Natural killer cell (primary cell): ENCODE data around the gene PPP1R13L. TPM values are rescaled to one million over a fixed set of nuclear protein-coding genes. Genes with fewer than 3 reads are reported as not detected.
A peak's percentile ranks its signal among the peaks of the same experiment; 100 is the strongest.
"Not testable (repeated sequence)": the region's sequence is repeated elsewhere in the genome, so short reads cannot be mapped to it uniquely, and the experiment has no call there.

Experiments
- ATAC-seq, 3 donors: fragments of 150-1000 bp in 2 of 3; fragments of 200-7000 bp in 1 of 3; cut with Tn5 transposase; 1 replicate in 1 of 3; 2 replicates in 2 of 3; pipeline ENCODE4 v1.10.0; 2021; ENCODE audit warnings: mild to moderate bottlenecking in 2 of 3, moderate library complexity in 2 of 3
- DNase-seq, 2 donors: peaks; one replicate each; pipeline versions ENCODE4 v3.0.0 to v3.0.0-alpha.2; 2013 to 2021; ENCODE audit warnings: mixed read lengths in 1 of 2
- H3K27ac ChIP-seq: one replicate; pipeline ENCODE4 v1.5.1; 2013; ENCODE audit warnings: mild to moderate bottlenecking, low read length
- H3K27me3 ChIP-seq: one replicate; pipeline ENCODE4 v1.6.1; 2013; ENCODE audit warnings: low read length; ENCODE audit not compliant: control insufficient read depth, insufficient read depth
- H3K36me3 ChIP-seq: one replicate; pipeline ENCODE4 v1.6.1; 2013; ENCODE audit warnings: low read length; ENCODE audit not compliant: control insufficient read depth, insufficient read depth
- H3K4me1 ChIP-seq: one replicate; pipeline ENCODE4 v1.6.1; 2013; ENCODE audit warnings: low read length; ENCODE audit not compliant: control insufficient read depth, insufficient read depth
- H3K4me3 ChIP-seq: one replicate; pipeline ENCODE4 v1.5.1; 2013; ENCODE audit warnings: low read length
- H3K9me3 ChIP-seq: one replicate; pipeline ENCODE4 v1.6.1; 2013; ENCODE audit warnings: low read length; ENCODE audit not compliant: control insufficient read depth, insufficient read depth
- H3K27ac Mint-ChIP-seq, 2 donors: one replicate each; pipeline ENCODE4 v1.8.0; 2022; ENCODE audit warnings: mild to moderate bottlenecking in 2 of 2, mixed read lengths in 2 of 2, moderate library complexity in 1 of 2
- H3K27me3 Mint-ChIP-seq, 2 donors: one replicate each; pipeline ENCODE4 v1.8.0; 2022; ENCODE audit warnings: low read depth in 2 of 2, mixed read lengths in 2 of 2
- H3K36me3 Mint-ChIP-seq: one replicate; pipeline ENCODE4 v1.8.0; 2022; ENCODE audit warnings: mixed read lengths
- H3K4me1 Mint-ChIP-seq, 2 donors: one replicate each; pipeline ENCODE4 v1.8.0; 2022; ENCODE audit warnings: mixed read lengths in 2 of 2
- H3K4me3 Mint-ChIP-seq: one replicate; pipeline ENCODE4 v1.8.0; 2022; ENCODE audit warnings: mild to moderate bottlenecking, moderate library complexity, mixed read lengths
- H3K9me3 Mint-ChIP-seq, 2 donors: one replicate each; pipeline ENCODE4 v1.8.0; 2022; ENCODE audit warnings: mixed read lengths in 2 of 2
- WGBS: methylation state at CpG from one replicate; pipeline ENCODE4 v1.1.7; 2013; ENCODE audit warnings: missing lambda C conversion rate; ENCODE audit not compliant: insufficient coverage; 5-methylcytosine and 5-hydroxymethylcytosine counted together
- intact Hi-C: fragments of 100-400 bp; cut with micrococcal nuclease; formaldehyde crosslinking; loops from one replicate; pipeline ENCODE4 v1.14.2; 2022
- total RNA-seq, 4 donors: library from RNA; stranded (reverse); fragments of 120-200 nt in 1 of 4; gene quantifications; one replicate each; pipeline versions ENCODE4 v1.2.3 to v1.2.4, GENCODE V29; 2013 to 2022
- TF ChIP-seq, protein P1 (sequence below): fragments of 200-600 bp; IDR thresholded peaks from one replicate; pipeline ENCODE4 v1.8.0; 2022; ENCODE audit warnings: antibody characterized with exemption

Gene PPP1R13L
- total RNA-seq, 3 donors from 2014 or later (not counting 1 experiment from before 2014, with no cell fraction given): 5.6 to 7.4 (median 5.9) TPM

- intact Hi-C loops: loop anchor here (1.0 kb wide), 1 partner anchor 40 kb away; no protein-coding TSS in a partner anchor
- peak overlapping the region; percentile 60 for H3K4me3 Mint-ChIP-seq
- TF ChIP-seq, protein P1, sequence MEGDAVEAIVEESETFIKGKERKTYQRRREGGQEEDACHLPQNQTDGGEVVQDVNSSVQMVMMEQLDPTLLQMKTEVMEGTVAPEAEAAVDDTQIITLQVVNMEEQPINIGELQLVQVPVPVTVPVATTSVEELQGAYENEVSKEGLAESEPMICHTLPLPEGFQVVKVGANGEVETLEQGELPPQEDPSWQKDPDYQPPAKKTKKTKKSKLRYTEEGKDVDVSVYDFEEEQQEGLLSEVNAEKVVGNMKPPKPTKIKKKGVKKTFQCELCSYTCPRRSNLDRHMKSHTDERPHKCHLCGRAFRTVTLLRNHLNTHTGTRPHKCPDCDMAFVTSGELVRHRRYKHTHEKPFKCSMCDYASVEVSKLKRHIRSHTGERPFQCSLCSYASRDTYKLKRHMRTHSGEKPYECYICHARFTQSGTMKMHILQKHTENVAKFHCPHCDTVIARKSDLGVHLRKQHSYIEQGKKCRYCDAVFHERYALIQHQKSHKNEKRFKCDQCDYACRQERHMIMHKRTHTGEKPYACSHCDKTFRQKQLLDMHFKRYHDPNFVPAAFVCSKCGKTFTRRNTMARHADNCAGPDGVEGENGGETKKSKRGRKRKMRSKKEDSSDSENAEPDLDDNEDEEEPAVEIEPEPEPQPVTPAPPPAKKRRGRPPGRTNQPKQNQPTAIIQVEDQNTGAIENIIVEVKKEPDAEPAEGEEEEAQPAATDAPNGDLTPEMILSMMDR: no peak
- Histone ChIP-seq H3K4me3 (peak overlapping the region; percentile 2), H3K4me1 (peaks cover 38% of the 10 kb centered on the region), H3K36me3 (no peaks in the 10 kb centered on the region), H3K27ac (peak overlapping the region; percentile 70), H3K27me3 (no peaks in the 10 kb centered on the region), H3K9me3 (no peaks in the 10 kb centered on the region)
- H3K27ac Mint-ChIP-seq: peak overlapping the region; percentile 86 to 92
- DNase-seq (no peak), ATAC-seq (no peak)
- WGBS: 57% methylated on average over 6 of the region's 10 CpGs
- no peaks in the 10 kb centered on the region for H3K36me3 Mint-ChIP-seq
- H3K9me3 Mint-ChIP-seq: no peaks in the 10 kb centered on the region
- peaks cover 18 to 33% of the 10 kb centered on the region in 2 donors for H3K4me1 Mint-ChIP-seq
- no peaks in the 10 kb centered on the region for H3K27me3 Mint-ChIP-seq
Measured at GRCh38 chr19:45439190-45439568, 34.3 kb upstream of the PPP1R13L start.

DNA sequence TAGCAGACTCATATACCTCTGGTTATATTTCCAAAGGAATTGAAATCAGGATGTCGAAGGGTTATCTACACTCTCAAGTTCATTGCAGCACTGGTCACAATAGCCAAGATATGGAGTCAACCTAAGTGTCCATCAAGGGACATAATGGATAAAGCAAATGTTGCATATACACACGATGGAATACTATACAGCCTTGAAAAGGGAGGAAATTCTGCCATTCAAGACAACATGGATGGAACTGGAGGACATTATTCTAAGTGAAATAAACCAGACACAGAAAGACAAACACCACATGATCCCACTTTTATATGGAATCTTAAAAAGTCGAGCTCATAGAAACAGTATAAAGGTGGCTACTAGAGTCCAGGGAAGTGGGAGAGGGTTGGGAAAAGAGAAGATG, 32.5 kb upstream of the PPP1R13L start:
- H3K4me1 ChIP-seq: peaks cover 21% of the 10 kb centered on the region
- no peaks in the 10 kb centered on the region for H3K9me3 Mint-ChIP-seq
- ATAC-seq: no peak
- no peak overlapping the region for H3K27ac ChIP-seq
- 89% methylated on average over 3 of the region's 3 CpGs for WGBS
- no peak overlapping the region for H3K27ac Mint-ChIP-seq
- no peak for DNase-seq
- no peaks in the 10 kb centered on the region for H3K36me3 ChIP-seq
- H3K4me3 ChIP-seq: no peak overlapping the region
- TF ChIP-seq, protein P1: no peak
- no peaks in the 10 kb centered on the region for H3K36me3 Mint-ChIP-seq
- H3K4me1 Mint-ChIP-seq: peaks cover 7 to 15% of the 10 kb centered on the region in 2 donors
- no peaks in the 10 kb centered on the region for H3K27me3 Mint-ChIP-seq
- H3K27me3 ChIP-seq: no peaks in the 10 kb centered on the region
- intact Hi-C loops: no loop called here
- H3K4me3 Mint-ChIP-seq: no peak overlapping the region
- no peaks in the 10 kb centered on the region for H3K9me3 ChIP-seq

DNA sequence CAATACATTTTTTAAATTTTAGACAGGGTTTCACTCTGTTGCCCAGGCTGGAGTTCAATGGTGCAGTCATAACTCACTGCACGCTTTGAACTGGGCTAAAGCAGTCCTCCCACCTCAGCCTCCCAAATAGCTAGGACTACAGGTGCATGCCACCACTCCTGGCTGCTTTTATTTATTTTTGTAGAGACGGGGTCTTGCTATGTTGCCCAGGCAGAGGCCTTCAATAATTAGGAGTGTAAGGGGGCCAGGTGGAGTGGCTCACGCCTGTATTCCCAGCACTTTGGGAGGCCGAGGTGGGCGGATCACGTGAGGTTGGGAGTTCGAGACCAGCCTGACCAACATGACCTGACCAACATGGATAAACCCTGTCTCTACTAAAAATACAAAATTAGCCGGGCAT, 27.7 kb upstream of the PPP1R13L start:
- ATAC-seq, H3K27me3 Mint-ChIP-seq, intact Hi-C loops: not testable (repeated sequence)

DNA sequence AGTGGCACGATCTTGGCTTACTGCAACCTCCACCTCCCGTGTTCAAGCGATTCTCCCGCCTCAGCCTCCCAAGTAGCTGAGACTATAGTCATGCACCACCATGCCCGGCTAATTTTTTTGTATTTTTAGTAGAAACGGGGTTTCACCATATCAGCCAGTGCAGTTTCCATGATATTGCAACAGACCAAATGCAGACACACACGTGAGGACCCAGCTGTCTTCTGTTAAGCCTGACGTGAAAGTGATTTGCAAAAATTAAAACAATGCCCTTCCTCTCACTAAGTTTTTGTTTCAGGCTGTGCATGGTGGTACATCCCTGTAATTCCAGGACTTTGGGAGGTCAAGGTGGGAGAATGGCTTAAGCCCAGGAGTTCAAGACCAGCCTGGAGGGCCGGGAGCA, 26.1 kb upstream of the PPP1R13L start:
- H3K36me3 ChIP-seq, intact Hi-C loops, H3K27ac Mint-ChIP-seq, DNase-seq, ATAC-seq, H3K27me3 Mint-ChIP-seq, H3K9me3 ChIP-seq, H3K27me3 ChIP-seq, H3K27ac ChIP-seq, H3K36me3 Mint-ChIP-seq, H3K4me3 Mint-ChIP-seq, H3K9me3 Mint-ChIP-seq, H3K4me3 ChIP-seq: not testable (repeated sequence)
- WGBS: 58% methylated on average over 9 of the region's 9 CpGs
- H3K4me1 ChIP-seq: peaks cover 19% of the 10 kb centered on the region
- peaks cover 5 to 13% of the 10 kb centered on the region in 2 donors for H3K4me1 Mint-ChIP-seq

More for the DNA sequence above, 27.7 kb upstream of the PPP1R13L start:
- H3K36me3 Mint-ChIP-seq, H3K4me3 Mint-ChIP-seq, DNase-seq, H3K36me3 ChIP-seq, H3K9me3 Mint-ChIP-seq, H3K4me3 ChIP-seq, H3K27ac Mint-ChIP-seq, H3K27ac ChIP-seq, H3K27me3 ChIP-seq, H3K9me3 ChIP-seq: not testable (repeated sequence)
- WGBS: 94% methylated on average over 8 of the region's 8 CpGs
- peaks cover 16% of the 10 kb centered on the region for H3K4me1 ChIP-seq
- H3K4me1 Mint-ChIP-seq: peaks cover 5 to 10% of the 10 kb centered on the region in 2 donors

DNA sequence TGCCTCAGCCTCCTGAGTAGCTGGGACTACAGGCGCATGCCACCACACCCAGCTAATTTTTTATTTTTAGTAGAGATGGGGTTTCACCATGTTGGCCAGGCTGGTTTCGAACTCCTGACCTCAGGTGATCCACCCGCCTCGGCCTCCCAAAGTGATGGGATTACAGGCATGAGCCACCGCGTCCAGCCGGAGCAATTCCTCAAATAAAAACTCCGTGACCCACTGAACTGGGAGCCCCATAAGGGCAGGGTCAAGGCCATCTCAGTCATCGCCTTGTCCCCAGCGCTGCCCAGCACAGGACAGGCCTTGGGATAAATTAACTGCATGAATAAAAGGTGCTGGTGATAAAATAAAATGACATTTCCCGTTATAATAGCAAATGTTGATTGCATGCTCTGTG, 25.0 kb upstream of the PPP1R13L start:
- peaks cover 19% of the 10 kb centered on the region for H3K4me1 ChIP-seq
- not testable (repeated sequence) for H3K36me3 ChIP-seq, H3K36me3 Mint-ChIP-seq, ATAC-seq, H3K4me3 ChIP-seq, H3K27ac ChIP-seq, H3K9me3 Mint-ChIP-seq, DNase-seq, H3K9me3 ChIP-seq, H3K27ac Mint-ChIP-seq, H3K27me3 ChIP-seq, H3K27me3 Mint-ChIP-seq
- Mint-ChIP-seq H3K4me3 (peak overlapping the region; percentile 19), H3K4me1 (peaks cover 5 to 13% of the 10 kb centered on the region in 2 donors)
- intact Hi-C loops: loop anchor here (2.0 to 10.0 kb wide), 2 partner anchors 13 to 135 kb away; no protein-coding TSS in a partner anchor
- WGBS: 92% methylated on average over 10 of the region's 11 CpGs
